Gastrocnemius medialis (tissue), 4 donors: ENCODE measurements around the gene HDAC7.

Experiments used
- POLR2A ChIP-seq, 2 donors: fragments of 450-650 bp; IDR thresholded peaks; one replicate each; pipeline ENCODE4 v1.6.1; 2017; ENCODE audit warnings: antibody characterized with exemption in 2 of 2, mild to moderate bottlenecking in 2 of 2, moderate library complexity in 2 of 2
- TF ChIP-seq, protein P1 (sequence below), 5 experiments: fragments of 450-650 bp in 3 of 5; fragments of 200-600 bp in 2 of 5; sonication (generic) in 2 of 5; IDR thresholded peaks in 4 of 5; conservative IDR thresholded peaks in 1 of 5; 1 replicate in 4 of 5; 2 replicates in 1 of 5; pipeline ENCODE4 v1.5.1; 2016 to 2019; ENCODE audit warnings: antibody characterized with exemption in 5 of 5, mild to moderate bottlenecking in 3 of 5, moderate library complexity in 3 of 5

GRCh38 chr12:47841501-47841900 lies 21.8 kb upstream of the HDAC7 start:
- TF ChIP-seq, protein P1, sequence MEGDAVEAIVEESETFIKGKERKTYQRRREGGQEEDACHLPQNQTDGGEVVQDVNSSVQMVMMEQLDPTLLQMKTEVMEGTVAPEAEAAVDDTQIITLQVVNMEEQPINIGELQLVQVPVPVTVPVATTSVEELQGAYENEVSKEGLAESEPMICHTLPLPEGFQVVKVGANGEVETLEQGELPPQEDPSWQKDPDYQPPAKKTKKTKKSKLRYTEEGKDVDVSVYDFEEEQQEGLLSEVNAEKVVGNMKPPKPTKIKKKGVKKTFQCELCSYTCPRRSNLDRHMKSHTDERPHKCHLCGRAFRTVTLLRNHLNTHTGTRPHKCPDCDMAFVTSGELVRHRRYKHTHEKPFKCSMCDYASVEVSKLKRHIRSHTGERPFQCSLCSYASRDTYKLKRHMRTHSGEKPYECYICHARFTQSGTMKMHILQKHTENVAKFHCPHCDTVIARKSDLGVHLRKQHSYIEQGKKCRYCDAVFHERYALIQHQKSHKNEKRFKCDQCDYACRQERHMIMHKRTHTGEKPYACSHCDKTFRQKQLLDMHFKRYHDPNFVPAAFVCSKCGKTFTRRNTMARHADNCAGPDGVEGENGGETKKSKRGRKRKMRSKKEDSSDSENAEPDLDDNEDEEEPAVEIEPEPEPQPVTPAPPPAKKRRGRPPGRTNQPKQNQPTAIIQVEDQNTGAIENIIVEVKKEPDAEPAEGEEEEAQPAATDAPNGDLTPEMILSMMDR (IDR thresholded peaks at IDR 0.05 in 4 of 5, conservative IDR thresholded peaks at IDR 0.05 in 1 of 5) = no peak
- TF ChIP-seq POLR2A (IDR thresholded peaks at IDR 0.05) = no peak
